ENCODE measurements around the gene TRIM43B. TPM values are rescaled to one million over a fixed set of nuclear protein-coding genes. Genes with fewer than 3 reads are reported as not detected.

Gene TRIM43B
- total RNA-seq, 1 experiment from 2014 or later, result not detected

Small RNA genes within 50 kb of the gene (small RNA-seq; reads per million reads assigned to genes)
- gene AC009237.11 (not detected), gene AC133104.2 (not detected)

Other genes starting within 250 kb of the TRIM43B start
- 0.07 and 0.72 TPM in 2 replicates for gene PROM2, start 210.3 kb downstream of the TRIM43B start, total RNA-seq (2014; rRNA removed; shearing (Covaris generic); ENCODE audit: low replicate concordance)
- 0.18 TPM in 1 of 2 replicates, not detected in the other for gene KCNIP3, start 187.4 kb downstream of the TRIM43B start, total RNA-seq (2014; rRNA removed; shearing (Covaris generic); ENCODE audit: low replicate concordance)
- gene FAHD2A, start 82.0 kb downstream of the TRIM43B start, total RNA-seq (2014; rRNA removed; shearing (Covaris generic); ENCODE audit: low replicate concordance), result 22.5 and 34.2 TPM in 2 replicates
- gene TRIM43, start 107.2 kb upstream of the TRIM43B start, total RNA-seq (2014; rRNA removed; shearing (Covaris generic); ENCODE audit: low replicate concordance), result not detected in 2 replicates